Transverse colon (tissue), 3 donors: ENCODE measurements around the gene GABARAP.

Experiments
- CTCF ChIP-seq, 5 experiments: fragments of 200-600 bp in 3 of 5; fragments of 450-650 bp in 2 of 5; sonication (generic) in 3 of 5; IDR thresholded peaks; 1 replicate in 2 of 5; 2 replicates in 3 of 5; pipeline ENCODE4 v1.5.1; 2016 to 2017; ENCODE audit warnings: antibody characterized with exemption in 5 of 5, inconsistent platforms in 3 of 5, mild to moderate bottlenecking in 2 of 5, moderate library complexity in 1 of 5
- EP300 ChIP-seq: sonication (generic); formaldehyde crosslinking; IDR thresholded peaks from one replicate; pipeline ENCODE4 v1.6.1; 2017; ENCODE audit warnings: antibody characterized with exemption, low read depth
- POLR2A ChIP-seq: fragments of 450-650 bp; IDR thresholded peaks from one replicate; pipeline ENCODE4 v1.6.1; 2016; ENCODE audit warnings: antibody characterized with exemption, mild to moderate bottlenecking, moderate library complexity

GRCh38 chr17:7191571-7192270 lies 50.5 kb downstream of the GABARAP start:
- TF ChIP-seq POLR2A (no peak), CTCF (IDR thresholded peaks at IDR 0.05) (no peak), EP300 (no peak)
